Activated naive CD8-positive, alpha-beta T cell treated with anti-CD3 and anti-CD28 coated beads, Interleukin-2, amount 50 U/mL, for 16 hours (primary cell): Measurements from ENCODE around the gene ZNF324B.
"Not testable (repeated sequence)": the region's sequence is repeated elsewhere in the genome, so short reads cannot be mapped to it uniquely, and the experiment has no call there.

ENCODE experiments used
- DNase-seq: peaks from one replicate; pipeline ENCODE4 v3.0.0-alpha.2; 2020; ENCODE audit warnings: low read depth, low spot score

The ZNF324B gene

GRCh38 chr19:58455306-58455705 is 3.9 kb downstream of the ZNF324B start:
- DNase-seq, result no peak

DNA sequence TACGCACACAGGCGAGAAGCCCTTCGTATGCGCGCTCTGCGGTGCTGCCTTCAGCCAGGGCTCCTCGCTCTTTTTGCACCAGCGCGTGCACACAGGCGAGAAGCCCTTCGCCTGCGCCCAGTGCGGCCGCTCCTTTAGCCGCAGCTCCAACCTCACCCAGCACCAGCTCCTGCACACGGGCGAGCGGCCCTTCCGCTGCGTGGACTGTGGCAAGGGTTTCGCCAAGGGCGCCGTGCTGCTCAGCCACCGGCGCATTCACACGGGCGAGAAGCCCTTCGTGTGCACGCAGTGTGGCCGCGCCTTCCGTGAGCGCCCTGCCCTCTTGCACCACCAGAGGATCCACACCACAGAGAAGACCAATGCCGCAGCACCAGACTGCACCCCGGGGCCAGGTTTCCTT is 4.7 kb downstream of the ZNF324B start:
- no peak for DNase-seq

- DNase-seq, result no peak
These were observed 8.6 kb downstream of the ZNF324B start for GRCh38 chr19:58460039-58460438.

GRCh38 chr19:58466089-58466759 is 14.8 kb downstream of the ZNF324B start:
- no peak for DNase-seq

DNA sequence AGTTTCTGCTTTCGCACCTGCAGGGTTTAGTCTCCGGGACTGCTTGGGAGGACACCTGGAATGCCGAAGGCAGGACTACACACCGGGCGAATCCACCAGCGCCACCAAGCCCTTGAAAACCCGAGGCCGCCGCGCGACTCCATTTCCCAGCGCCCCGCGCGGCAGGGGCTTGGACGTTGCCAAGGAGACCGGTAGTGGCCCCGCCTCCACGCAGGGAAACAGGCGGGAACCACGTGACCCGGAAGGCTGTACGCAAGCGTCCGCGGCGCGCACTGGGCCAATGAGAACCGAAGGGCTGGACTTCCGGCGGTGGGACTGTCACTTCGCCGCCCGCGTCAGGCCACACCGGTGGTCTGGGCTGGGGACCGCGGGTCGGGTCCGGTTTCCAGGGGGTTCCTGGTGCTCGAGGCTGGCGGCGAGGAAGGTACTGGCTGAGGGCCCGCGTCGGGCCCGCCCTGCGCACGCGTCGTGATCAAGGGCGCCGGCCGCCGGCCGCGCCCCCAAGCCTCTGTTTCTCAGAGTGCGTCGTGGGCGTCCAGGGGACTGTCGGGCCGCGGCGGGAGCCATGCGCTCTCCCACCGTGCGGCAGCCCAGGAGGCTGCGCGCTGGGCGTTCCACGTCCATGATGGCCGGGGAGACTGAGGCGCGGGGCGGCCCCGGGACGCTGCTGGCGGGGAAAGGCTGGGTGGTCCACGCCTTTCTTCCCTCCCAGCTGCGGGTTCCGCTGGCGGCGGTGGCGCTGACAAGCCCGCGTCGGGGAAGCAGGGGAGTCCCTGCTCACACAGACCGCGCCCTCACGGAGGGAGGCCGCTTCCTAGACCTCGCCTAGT is 15.6 kb downstream of the ZNF324B start, which contains the start of gene ZNF324:
ZNF324 (plus strand) TSS at position 321 of the 830 bp plus-strand sequence. CDS start 2,106 bp downstream, outside the sequence.
- peak; percentile 96 for DNase-seq

DNA sequence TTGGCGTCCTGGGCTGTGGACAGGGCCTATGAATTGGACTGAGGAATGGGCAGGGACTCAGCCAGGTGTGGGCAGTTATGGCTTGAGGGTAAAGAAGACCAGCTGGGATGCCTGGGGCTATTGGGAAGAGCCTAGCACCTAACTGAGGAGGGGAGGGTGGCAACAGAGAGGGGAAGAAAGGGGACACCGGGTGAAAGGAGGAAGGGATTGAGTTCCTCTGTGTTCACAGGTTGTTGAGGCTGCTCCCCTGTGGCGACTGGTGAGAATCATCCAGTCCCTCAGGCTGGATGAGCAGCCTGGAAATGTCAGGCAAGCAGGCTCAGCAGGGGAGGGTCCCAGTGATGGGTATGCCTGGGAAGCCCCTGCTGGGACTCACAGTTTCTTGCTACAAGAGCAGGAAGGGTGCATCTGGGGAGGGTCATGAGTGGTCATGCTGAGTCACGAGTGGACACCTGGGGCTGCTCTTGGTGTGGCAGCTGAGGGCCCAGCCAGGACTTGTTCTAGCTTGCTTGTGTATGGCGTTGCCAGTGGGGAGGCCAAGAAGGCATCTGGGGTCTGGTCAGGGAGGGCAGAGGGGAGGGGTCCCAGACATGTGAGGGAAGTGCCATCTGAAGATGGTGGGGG is 16.9 kb downstream of the ZNF324B start:
- no peak for DNase-seq

DNA sequence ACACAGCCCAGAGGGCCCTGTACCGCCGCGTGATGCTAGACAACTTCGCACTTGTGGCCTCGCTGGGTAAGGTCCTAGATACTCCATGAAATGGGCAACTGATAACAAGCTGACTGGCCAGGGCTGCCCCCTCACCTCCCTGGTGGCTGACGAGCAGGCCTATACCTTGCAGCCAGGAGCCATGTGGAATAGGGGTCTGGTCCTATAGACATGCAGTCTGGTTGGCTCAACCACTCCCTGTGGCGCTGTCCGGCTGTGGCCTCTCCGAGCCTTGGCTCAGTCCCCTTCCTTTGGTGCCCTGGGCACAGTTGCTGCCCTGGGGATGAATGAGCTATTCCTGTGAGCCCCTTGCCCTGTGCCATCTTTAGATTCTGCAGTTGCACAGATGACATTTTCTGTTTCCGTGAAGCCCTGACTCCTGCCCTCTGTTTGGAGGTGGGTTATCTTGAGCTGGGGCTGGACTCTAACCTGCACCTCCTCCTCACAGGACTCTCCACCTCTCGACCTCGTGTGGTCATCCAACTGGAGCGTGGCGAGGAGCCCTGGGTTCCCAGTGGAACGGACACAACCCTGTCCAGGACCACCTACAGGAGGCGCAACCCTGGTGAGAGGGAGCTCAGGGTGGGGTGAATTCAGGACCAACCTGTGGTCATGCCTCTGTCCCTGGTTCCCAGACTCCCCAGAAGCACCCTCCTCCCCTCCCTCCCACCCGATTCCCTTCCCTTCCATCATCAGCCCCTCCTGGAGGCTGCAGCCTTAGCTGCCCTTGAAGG is 18.0 kb downstream of the ZNF324B start:
- no peak for DNase-seq

- DNase-seq, result not testable (repeated sequence)
These were observed 19.6 kb downstream of the ZNF324B start for GRCh38 chr19:58470837-58471543.

DNA sequence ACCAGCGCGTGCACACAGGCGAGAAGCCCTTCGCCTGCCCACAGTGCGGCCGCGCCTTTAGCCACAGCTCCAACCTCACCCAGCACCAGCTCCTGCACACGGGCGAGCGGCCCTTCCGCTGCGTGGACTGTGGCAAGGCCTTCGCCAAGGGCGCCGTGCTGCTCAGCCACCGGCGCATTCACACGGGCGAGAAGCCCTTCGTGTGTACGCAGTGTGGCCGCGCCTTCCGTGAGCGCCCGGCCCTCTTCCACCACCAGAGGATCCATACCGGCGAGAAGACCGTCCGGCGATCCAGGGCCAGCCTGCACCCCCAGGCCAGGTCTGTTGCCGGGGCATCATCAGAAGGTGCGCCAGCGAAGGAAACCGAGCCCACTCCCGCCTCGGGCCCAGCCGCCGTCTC is 20.3 kb downstream of the ZNF324B start:
- DNase-seq, result no peak

DNA sequence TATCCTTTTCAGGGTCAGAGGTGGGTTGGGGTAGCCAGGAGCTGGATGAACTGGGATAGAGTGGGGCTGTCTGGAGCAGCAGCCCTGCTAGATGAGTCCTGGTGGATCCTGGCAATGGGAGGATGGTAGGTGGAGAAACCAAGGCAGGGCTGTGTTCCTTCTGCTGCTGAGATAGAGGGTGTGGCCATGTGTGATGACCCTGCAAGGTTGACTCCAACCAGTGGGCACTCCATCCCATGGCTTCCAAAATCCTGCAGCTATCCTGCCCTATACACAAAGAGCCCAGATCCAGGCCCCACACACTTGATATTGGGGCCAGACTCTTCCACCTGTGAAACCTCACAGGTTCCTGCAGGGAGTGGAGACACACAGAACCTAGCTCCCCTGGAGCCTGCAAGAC is 22.4 kb downstream of the ZNF324B start:
- no peak for DNase-seq

GRCh38 chr19:58474291-58474996 is 23.0 kb downstream of the ZNF324B start:
- no peak for DNase-seq

DNA sequence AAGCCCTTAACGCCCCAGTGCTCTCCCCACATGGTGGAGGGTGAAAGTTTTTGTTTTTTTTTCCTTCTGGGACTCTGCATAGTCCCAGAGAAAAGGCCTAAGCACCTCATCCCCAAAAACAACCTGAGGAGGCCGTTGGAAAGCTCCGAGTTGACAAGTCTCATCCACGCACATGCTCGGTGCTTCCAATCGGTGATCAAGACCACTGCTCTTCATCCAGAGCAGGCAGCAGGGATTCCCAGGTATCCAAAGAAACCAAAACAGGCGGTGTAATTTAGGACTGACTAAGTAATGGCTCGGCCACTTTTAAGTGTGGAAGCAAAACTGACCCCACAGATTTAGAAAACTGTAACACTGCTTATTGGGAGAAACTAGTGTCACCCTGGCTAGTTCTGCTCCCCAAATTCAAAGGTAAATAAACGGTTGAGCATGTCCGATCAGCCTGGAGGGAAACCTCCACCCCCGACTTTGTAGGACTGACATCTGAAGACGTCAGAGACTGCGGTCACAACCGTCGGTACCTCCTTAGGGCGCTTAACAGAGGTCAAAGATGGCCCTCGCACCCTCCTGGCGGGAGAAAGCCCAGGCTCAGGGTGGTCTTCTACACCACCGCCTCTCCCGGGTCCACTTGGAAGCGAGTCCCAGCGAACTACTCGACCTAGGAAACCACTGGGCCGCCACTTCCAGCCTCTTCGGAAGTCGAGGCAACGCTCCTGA is 23.7 kb downstream of the ZNF324B start:
- no peak for DNase-seq

DNA sequence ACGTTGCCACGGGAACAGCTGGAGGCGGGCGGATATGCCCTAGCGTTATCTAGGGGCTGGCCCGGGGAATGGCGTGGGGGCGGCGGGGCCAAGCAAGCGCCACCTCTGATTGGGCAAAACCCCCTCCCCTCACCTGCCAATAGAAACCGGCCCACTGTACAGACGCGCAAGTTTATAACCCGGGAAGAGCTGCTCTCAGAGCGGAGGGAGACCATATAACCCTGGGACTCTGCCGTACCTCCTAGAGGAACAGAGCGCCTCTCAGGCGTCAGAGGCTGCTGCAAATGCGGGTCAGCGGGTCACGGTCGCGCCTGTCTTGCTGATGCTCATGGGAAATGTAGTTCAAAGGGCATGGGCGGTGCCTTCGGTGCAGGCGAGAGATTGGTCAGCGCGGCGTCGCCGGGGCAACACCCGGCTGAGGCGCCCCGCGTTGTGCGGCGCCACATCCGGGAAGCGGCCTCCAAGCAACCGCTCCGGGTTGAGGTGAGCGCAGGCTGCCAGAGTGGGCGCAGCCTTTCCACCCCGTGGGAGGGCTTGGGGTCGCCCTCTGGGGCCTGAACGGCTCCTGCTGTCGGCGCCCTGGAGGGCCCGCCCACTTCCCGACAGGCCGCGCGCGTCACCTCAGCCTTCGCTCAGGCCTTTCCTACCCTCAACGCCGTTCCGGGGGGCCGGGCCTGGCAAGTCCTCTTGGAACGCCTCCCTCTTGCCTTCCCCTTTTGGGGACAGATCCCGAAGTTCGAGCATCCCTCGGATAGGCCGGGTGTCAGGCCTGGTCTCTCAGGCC is 24.5 kb downstream of the ZNF324B start, which contains the start of gene ZNF446:
ZNF446 (plus strand) TSS at position 639 of the 784 bp plus-strand sequence. CDS start 867 bp downstream, outside the sequence.
- DNase-seq, result peak; percentile 90

DNA sequence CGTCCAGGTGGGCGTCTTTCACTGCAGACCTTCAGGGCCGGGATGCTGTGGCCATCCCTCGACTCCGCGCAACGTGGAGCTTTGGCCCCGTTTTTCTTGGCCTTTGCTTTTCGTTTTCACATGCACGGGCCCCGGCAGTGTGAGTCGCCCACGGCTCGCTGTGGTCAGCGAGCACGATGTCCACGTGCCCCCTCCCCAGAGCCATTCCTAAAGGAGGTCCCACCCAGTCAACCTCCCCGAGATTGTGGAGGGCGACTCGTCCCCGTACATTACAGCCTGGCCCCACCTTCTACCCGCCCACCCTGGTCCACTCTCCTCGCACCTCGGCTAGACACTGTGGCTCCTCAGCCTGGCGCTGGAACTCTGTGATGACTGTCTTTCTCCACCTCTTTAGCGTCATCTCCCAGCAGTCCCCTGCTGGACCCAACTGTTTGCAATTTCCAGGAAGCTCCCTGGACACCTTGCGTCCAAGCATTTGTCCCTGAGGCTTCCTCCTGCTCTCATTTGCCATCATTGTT is 25.1 kb downstream of the ZNF324B start:
- no peak for DNase-seq

DNA sequence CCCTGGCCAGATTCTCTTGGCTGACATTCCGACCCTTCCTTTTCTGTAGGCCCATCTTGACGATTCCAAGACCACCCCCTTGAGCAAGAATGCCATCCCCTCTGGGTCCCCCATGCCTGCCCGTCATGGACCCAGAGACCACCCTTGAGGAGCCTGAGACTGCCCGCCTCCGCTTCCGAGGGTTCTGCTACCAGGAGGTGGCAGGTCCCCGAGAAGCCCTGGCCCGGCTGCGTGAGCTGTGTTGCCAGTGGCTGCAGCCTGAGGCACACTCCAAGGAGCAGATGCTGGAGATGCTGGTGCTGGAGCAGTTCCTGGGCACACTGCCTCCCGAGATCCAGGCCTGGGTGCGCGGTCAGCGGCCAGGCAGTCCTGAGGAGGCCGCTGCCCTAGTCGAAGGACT is 25.7 kb downstream of the ZNF324B start:
- no peak for DNase-seq

DNA sequence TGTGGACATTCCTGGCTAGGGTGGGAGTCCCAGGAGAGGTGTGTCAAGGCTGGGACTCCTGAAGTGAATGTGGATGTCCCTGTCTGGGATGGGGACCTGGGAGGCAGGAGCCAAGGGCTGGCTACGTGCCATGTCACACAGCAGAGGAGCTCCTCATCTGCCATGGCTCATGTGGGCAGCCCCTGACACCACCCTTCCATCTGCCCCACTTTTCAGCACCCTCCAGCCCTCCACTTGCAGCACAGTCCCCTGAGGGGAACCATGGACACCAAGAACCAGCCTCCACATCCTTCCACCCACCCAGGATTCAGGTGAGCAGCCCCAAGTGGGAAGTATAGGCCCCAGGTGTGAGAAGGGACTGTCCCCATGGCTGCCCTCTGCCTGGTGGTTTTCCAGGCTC is 26.4 kb downstream of the ZNF324B start:
- DNase-seq, result no peak

GRCh38 chr19:58479303-58479702 is 27.9 kb downstream of the ZNF324B start:
- DNase-seq, result no peak

DNA sequence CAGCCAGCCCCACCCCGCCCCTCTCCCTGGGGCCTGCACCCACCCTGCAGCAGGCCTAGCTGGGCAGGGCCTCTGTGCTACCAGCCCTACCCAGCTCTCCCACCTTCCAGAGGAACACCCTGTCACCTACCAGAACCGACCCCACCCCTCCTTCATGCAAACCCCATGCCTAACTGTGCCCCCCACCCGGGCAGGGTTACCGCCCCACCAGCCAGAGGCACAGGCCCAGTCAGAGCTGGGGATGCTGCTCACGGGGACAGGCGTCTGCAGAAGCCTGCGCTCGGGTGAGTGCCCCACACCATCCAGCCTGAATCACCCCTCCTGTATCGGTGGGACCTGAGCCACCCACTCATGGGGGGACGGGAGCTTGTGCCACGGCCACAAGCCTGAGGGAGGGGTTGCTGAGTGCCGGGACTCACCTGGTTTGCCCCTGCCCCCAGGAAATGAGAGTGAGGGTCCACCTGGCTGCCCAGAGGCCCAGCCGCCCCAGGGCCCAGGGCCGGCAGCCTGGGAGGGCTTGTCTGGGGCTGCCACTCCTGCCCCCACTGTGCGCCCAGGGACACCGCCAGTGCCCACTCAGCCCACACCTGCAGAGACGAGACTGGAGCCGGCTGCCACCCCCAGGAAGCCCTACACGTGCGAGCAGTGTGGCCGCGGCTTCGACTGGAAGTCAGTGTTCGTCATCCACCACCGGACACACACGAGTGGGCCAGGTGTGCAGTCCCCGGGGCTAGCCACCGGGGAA is 28.5 kb downstream of the ZNF324B start:
- DNase-seq, result no peak
